HG03135 (cell line): ENCODE data around the gene CLSTN2.

Experiments used
- ATAC-seq: cut with Tn5 transposase; IDR thresholded peaks from one replicate; pipeline ENCODE4 v1.9.1; 2021; ENCODE audit warnings: mild to moderate bottlenecking, moderate library complexity; ENCODE audit not compliant: unreplicated experiment

The CLSTN2 gene

DNA sequence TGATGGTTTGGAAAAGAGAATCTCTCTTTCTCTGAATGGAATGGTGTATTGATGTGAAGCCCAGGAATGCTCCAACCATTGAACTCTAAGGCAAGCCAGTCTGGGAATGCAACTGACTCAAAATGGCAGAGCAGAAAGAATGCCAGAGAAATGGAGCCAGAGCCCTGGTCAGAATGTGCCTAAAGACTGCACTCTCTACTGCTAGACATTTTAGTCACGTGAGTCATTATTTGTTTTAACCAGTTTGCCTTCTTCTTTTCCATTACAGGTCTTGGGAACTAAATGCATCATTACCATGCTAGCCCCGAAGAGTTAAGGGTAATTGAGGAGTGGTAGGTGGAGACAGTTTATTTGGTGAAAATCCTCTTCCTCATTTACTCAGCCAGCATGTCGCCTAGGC, 675.6 kb downstream of the CLSTN2 start:
- ATAC-seq = no peak

DNA sequence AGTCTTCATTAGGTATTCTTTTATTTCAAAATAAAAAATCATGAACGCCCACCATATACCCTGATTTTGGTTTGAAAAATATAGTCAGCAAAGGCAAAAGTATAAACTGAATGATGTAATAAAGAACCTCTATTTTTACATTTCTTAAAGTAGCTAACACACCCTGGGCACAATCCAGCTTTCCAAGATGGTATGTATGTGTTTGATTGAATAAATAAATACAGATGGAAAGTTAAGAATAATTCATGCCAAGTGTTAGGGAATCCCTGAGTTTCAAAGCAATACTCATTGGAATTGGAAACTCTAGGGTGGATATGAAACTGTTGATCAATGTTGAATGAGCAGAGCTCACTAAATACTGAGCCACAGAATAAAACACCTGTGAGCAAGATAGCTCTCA, 679.0 kb downstream of the CLSTN2 start:
- no peak for ATAC-seq

DNA sequence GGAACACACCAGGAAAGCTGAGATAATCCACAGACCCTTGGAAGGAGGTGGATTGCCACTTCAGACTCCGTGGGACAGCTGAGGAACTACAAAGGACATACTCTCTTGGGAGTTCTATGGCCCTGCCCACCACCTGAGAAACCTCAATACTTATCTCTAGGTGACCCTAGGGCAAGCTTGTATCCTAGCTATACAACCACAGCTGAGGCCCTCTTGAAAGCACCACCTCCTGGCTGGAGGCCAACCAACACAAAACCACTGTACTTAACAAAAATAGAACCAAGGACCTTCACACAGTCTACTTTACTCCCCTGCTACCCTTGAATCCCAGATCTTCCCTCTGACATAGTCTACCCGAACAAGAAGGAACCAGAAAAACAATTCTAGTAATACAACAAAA, 682.1 kb downstream of the CLSTN2 start:
- no peak for ATAC-seq

- ATAC-seq = no peak
Observed at GRCh38 chr3:140626856-140627255, 691.9 kb downstream of the CLSTN2 start.
